ENCODE measurements around the gene PRL.

The PRL gene

DNA sequence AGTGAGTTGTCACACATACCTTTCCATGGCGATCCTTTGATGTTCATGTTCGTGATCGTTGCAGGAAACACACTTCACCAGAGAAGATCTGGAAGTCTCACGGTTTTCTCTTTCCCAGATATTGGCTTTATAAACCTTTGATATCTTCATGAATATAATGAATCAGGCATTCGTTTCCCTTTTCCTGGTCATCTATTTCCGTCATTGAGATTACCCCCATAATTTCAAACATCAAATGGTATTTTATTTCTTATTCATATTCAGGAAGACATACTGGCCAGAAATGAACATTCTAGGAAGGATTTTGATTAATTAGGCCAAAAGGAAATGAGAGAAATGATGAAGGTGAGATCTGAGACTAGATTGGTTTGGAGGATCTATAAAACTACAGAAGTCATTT is at the start of gene PRL:
Gene PRL, minus strand, starts transcription at position 101 of the 400 bp plus-strand sequence. Its CDS starts 54 bp downstream, at position 47.
- CTCF ChIA-PET = no interaction called here
- Histone ChIP-seq H3K4me1 (ENCODE audit: control insufficient read depth, insufficient read depth, low read length) (peaks cover 5% of the 10 kb centered on the region; the same call in 1 of the 2 replicates), H3K27ac (ENCODE audit: extremely low read depth, low read depth, low read length) (no peak within 1 kb of the TSS), H3K36me3 (ENCODE audit: control insufficient read depth in 2 of 2, insufficient read depth in 1 of 2, low read length in 2 of 2) (no peaks in the 10 kb centered on the region), H3K4me3 (ENCODE audit: low read depth, low read length) (no peak within 1 kb of the TSS), H3K9me3 (ENCODE audit: control insufficient read depth, insufficient read depth, low read depth, low read length) (no peaks in the 10 kb centered on the region)
- TF ChIP-seq, protein P1, sequence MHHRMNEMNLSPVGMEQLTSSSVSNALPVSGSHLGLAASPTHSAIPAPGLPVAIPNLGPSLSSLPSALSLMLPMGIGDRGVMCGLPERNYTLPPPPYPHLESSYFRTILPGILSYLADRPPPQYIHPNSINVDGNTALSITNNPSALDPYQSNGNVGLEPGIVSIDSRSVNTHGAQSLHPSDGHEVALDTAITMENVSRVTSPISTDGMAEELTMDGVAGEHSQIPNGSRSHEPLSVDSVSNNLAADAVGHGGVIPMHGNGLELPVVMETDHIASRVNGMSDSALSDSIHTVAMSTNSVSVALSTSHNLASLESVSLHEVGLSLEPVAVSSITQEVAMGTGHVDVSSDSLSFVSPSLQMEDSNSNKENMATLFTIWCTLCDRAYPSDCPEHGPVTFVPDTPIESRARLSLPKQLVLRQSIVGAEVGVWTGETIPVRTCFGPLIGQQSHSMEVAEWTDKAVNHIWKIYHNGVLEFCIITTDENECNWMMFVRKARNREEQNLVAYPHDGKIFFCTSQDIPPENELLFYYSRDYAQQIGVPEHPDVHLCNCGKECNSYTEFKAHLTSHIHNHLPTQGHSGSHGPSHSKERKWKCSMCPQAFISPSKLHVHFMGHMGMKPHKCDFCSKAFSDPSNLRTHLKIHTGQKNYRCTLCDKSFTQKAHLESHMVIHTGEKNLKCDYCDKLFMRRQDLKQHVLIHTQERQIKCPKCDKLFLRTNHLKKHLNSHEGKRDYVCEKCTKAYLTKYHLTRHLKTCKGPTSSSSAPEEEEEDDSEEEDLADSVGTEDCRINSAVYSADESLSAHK (tag by site-specific recombination; IDR thresholded peaks at IDR 0.05) = no peak
- no peak for TF ChIP-seq ZXDB (tag by site-specific recombination; IDR thresholded peaks at IDR 0.05)
- no peak for TF ChIP-seq ZNF140 (tag by site-specific recombination; IDR thresholded peaks at IDR 0.05)
- no peak for TF ChIP-seq ZNF747 (tag by site-specific recombination; IDR thresholded peaks at IDR 0.05)
- TF ChIP-seq ZNF621 (tag by site-specific recombination; IDR thresholded peaks at IDR 0.05) = no peak
- TF ChIP-seq ZNF354C (tag by site-specific recombination; IDR thresholded peaks at IDR 0.05; ENCODE audit: borderline replicate concordance, low read depth) = no peak
- TF ChIP-seq ZNF341 (tag by site-specific recombination; IDR thresholded peaks at IDR 0.05; ENCODE audit: low read depth) = no peak
- POLR2A ChIA-PET = no interaction called here

GRCh38 chr6:22343864-22344263 is 47.0 kb upstream of the PRL start:
- no peaks in the 10 kb centered on the region for H3K9me3 ChIP-seq (ENCODE audit: control insufficient read depth, insufficient read depth, low read depth, low read length)
- ChIA-PET CTCF (interaction anchor here (0.7 to 1.3 kb wide), 4 partner anchors 9 to 484 kb away, joined by 3 to 4 read pairs (median 3); no protein-coding TSS in a partner anchor), POLR2A (no interaction called here)

More at GRCh38 chr6:22343864-22344263, 47.0 kb upstream of the PRL start:
- H3K4me1 ChIP-seq (ENCODE audit: control insufficient read depth, insufficient read depth, low read length) = no peaks in the 10 kb centered on the region
- no peak overlapping the region for H3K4me3 ChIP-seq (ENCODE audit: low read depth, low read length)
- no peaks in the 10 kb centered on the region for H3K36me3 ChIP-seq (ENCODE audit: control insufficient read depth in 2 of 2, insufficient read depth in 1 of 2, low read length in 2 of 2)
- H3K27ac ChIP-seq (ENCODE audit: extremely low read depth, low read depth, low read length) = no peak overlapping the region
- TF ChIP-seq ZBTB7A (tag by site-specific recombination; IDR thresholded peaks at IDR 0.05; ENCODE audit: low read depth) (no peak), ZNF214 (tag by site-specific recombination; IDR thresholded peaks at IDR 0.05; ENCODE audit: borderline replicate concordance) (no peak), ZNF837 (tag by site-specific recombination; IDR thresholded peaks at IDR 0.05) (no peak), ZNF280C (tag by site-specific recombination; IDR thresholded peaks at IDR 0.05) (no peak), ZNF37A (tag by site-specific recombination; IDR thresholded peaks at IDR 0.05) (no peak), MYNN (tag by site-specific recombination; IDR thresholded peaks at IDR 0.05; ENCODE audit: borderline replicate concordance) (no peak), ZNF19 (tag by site-specific recombination; IDR thresholded peaks at IDR 0.05; ENCODE audit: low read depth) (no peak), ZNF426 (tag by site-specific recombination; IDR thresholded peaks at IDR 0.05) (no peak), CTCF (tag by site-specific recombination; IDR thresholded peaks at IDR 0.05) (no peak), ZNF514 (tag by site-specific recombination; IDR thresholded peaks at IDR 0.05) (no peak), ZNF416 (tag by site-specific recombination; IDR thresholded peaks at IDR 0.05) (no peak), GFI1B (tag by site-specific recombination; IDR thresholded peaks at IDR 0.05) (no peak)

Measured in HEK293 (cell line).